ENCODE measurements around the gene MAST4.

DNA sequence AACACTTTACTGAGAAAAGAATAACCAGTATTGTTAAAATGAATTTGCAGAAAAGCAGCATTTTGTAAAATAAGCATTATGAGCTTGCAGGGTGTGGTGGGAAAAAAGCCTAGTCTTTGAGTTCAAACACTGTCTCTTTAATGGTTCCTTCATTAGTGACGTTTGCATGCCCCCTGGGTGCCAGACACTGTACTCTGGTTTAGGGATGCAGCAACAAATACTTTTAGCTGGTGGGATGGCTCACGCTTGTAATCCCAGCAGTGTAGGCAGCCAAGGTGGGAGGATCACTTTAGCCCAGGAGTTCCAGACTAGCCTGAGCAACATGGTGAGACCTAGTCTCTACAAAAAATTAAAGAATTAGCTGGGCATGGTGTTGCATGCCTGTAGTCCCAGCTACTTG is 62.3 kb downstream of the MAST4 start:
- no peak for TF ChIP-seq CTCF (IDR thresholded peaks at IDR 0.05)
- no peak for TF ChIP-seq POLR2A (IDR thresholded peaks at IDR 0.05)

Data from esophagus squamous epithelium (tissue), 4 donors.